ENCODE data around the gene TKTL1.
A peak's percentile ranks its signal among the peaks of the same experiment; 100 is the strongest.

The TKTL1 gene

GRCh38 chrX:154321152-154321551 is 25.6 kb downstream of the TKTL1 start:
- no peak overlapping the region for H3K9ac ChIP-seq
- no peaks in the 10 kb centered on the region for H3K36me3 ChIP-seq (ENCODE audit: insufficient read depth)
- H3K27ac ChIP-seq = no peak overlapping the region
- no peak overlapping the region for H3K4me2 ChIP-seq
- H3K4me3 ChIP-seq (IDR thresholded peaks at IDR 0.05; ENCODE audit: insufficient read depth, low read depth, low read length) = no peak overlapping the region
- no peak for TF ChIP-seq CTCF (conservative IDR thresholded peaks at IDR 0.05; ENCODE audit: low read depth, low read length)
- H4K20me1 ChIP-seq (ENCODE audit: insufficient read depth) = no peaks in the 10 kb centered on the region
- H2AFZ ChIP-seq (ENCODE audit: low read depth) = no peak overlapping the region
- peaks cover 3% of the 10 kb centered on the region; the same call in 1 of the 2 replicates for H3K27me3 ChIP-seq (ENCODE audit: insufficient read depth, low read depth)
- H3K79me2 ChIP-seq (ENCODE audit: insufficient read depth, low read depth) = no peaks in the 10 kb centered on the region
- peaks cover 10% of the 10 kb centered on the region for H3K4me1 ChIP-seq (ENCODE audit: low read depth, poor library complexity, severe bottlenecking)

GRCh38 chrX:154321594-154321993 is 26.0 kb downstream of the TKTL1 start:
- Histone ChIP-seq H3K4me1 (ENCODE audit: low read depth, poor library complexity, severe bottlenecking) (peaks cover 10% of the 10 kb centered on the region), H4K20me1 (ENCODE audit: insufficient read depth) (no peaks in the 10 kb centered on the region), H3K4me2 (peak overlapping the region; percentile 9; the same call in 1 of the 2 replicates), H3K4me3 (IDR thresholded peaks at IDR 0.05; ENCODE audit: insufficient read depth, low read depth, low read length) (no peak overlapping the region), H3K79me2 (ENCODE audit: insufficient read depth, low read depth) (no peaks in the 10 kb centered on the region), H2AFZ (ENCODE audit: low read depth) (peak overlapping the region; percentile 10; the same call in 1 of the 2 replicates), H3K9ac (no peak overlapping the region), H3K36me3 (ENCODE audit: insufficient read depth) (no peaks in the 10 kb centered on the region), H3K27ac (no peak overlapping the region), H3K27me3 (ENCODE audit: insufficient read depth, low read depth) (peaks cover 3% of the 10 kb centered on the region; the same call in 1 of the 2 replicates)
- no peak for TF ChIP-seq CTCF (conservative IDR thresholded peaks at IDR 0.05; ENCODE audit: low read depth, low read length)

- no peaks in the 10 kb centered on the region for H3K36me3 ChIP-seq (ENCODE audit: insufficient read depth)
- no peak overlapping the region for H3K27ac ChIP-seq
- H3K79me2 ChIP-seq (ENCODE audit: insufficient read depth, low read depth) = no peaks in the 10 kb centered on the region
- peaks cover 10% of the 10 kb centered on the region for H3K4me1 ChIP-seq (ENCODE audit: low read depth, poor library complexity, severe bottlenecking)
- peaks cover 3% of the 10 kb centered on the region; the same call in 1 of the 2 replicates for H3K27me3 ChIP-seq (ENCODE audit: insufficient read depth, low read depth)
- H3K4me2 ChIP-seq = no peak overlapping the region
- H4K20me1 ChIP-seq (ENCODE audit: insufficient read depth) = no peaks in the 10 kb centered on the region
- no peak overlapping the region for H3K4me3 ChIP-seq (IDR thresholded peaks at IDR 0.05; ENCODE audit: insufficient read depth, low read depth, low read length)
- H3K9ac ChIP-seq = no peak overlapping the region
- no peak overlapping the region for H2AFZ ChIP-seq (ENCODE audit: low read depth)
- TF ChIP-seq CTCF (conservative IDR thresholded peaks at IDR 0.05; ENCODE audit: low read depth, low read length) = no peak
These were observed 27.3 kb downstream of the TKTL1 start for GRCh38 chrX:154322890-154323289.

DNA sequence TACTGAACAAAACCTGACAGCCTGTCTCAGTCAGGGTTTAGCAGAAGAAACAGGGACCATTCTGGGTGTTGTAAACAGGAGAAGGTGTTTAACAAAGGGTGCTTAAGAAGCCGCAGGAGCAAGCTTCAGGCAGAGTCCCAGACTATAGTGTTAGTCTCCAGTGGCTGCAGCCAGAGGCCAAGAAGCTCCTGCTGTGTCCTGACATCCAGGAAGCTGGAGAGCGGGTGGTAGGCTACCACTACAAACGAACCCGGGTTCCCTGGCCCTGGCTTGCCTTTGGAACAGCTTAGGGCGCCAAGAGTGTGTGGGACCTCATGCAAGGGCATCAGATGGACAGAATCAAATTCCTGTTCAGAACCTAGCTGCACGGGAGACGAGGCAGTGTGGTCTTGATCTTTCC is 27.9 kb downstream of the TKTL1 start:
- H3K4me1 ChIP-seq (ENCODE audit: low read depth, poor library complexity, severe bottlenecking) = peaks cover 10% of the 10 kb centered on the region
- H3K27ac ChIP-seq = no peak overlapping the region
- H3K4me2 ChIP-seq = no peak overlapping the region
- no peak overlapping the region for H3K4me3 ChIP-seq (IDR thresholded peaks at IDR 0.05; ENCODE audit: insufficient read depth, low read depth, low read length)
- no peaks in the 10 kb centered on the region for H3K79me2 ChIP-seq (ENCODE audit: insufficient read depth, low read depth)
- TF ChIP-seq CTCF (conservative IDR thresholded peaks at IDR 0.05; ENCODE audit: low read depth, low read length) = no peak
- no peaks in the 10 kb centered on the region for H3K36me3 ChIP-seq (ENCODE audit: insufficient read depth)
- peaks cover 3% of the 10 kb centered on the region; the same call in 1 of the 2 replicates for H3K27me3 ChIP-seq (ENCODE audit: insufficient read depth, low read depth)
- H3K9ac ChIP-seq = no peak overlapping the region
- no peaks in the 10 kb centered on the region for H4K20me1 ChIP-seq (ENCODE audit: insufficient read depth)
- no peak overlapping the region for H2AFZ ChIP-seq (ENCODE audit: low read depth)
